Naive thymus-derived CD8-positive, alpha-beta T cell (primary cell): ENCODE results near the gene BNC2. TPM values are rescaled to one million over a fixed set of nuclear protein-coding genes. Genes with fewer than 3 reads are reported as not detected.

Source experiments
- ATAC-seq, 2 donors: fragments of 150-1000 bp; cut with Tn5 transposase in 1 of 2; sonication (Bioruptor Pico), chemical (Tn5 transposase) in 1 of 2; 1 replicate in 1 of 2; 2 replicates in 1 of 2; pipeline ENCODE4 v1.10.0; 2021; ENCODE audit warnings: mild to moderate bottlenecking in 2 of 2, moderate library complexity in 2 of 2
- POLR2A ChIA-PET: fragments of 350-600 bp; sonication (Branson Sonifier 250); formaldehyde crosslinking; loops from one replicate; lab custom pipeline; 2021; ENCODE audit warnings: antibody characterized with exemption; lab: Charles Lee
- DNase-seq, 10 donors: peaks; one replicate each; pipeline versions ENCODE4 v3.0.0 to v3.0.0-alpha.2; 2020 to 2022
- H3K27ac Mint-ChIP-seq, 10 donors: one replicate each; pipeline ENCODE4 v1.8.0; 2020 to 2022; ENCODE audit warnings: mild to moderate bottlenecking in 10 of 10, mixed read lengths in 10 of 10, moderate library complexity in 4 of 10, inconsistent platforms in 1 of 10
- H3K27me3 Mint-ChIP-seq, 5 donors: one replicate each; pipeline ENCODE4 v1.8.0; 2021 to 2022; ENCODE audit warnings: mixed read lengths in 5 of 5
- H3K36me3 Mint-ChIP-seq, 3 donors: one replicate each; pipeline ENCODE4 v1.8.0; 2020 to 2022; ENCODE audit warnings: mixed read lengths in 3 of 3, mild to moderate bottlenecking in 2 of 3, inconsistent platforms in 1 of 3
- H3K4me1 Mint-ChIP-seq, 4 donors: one replicate each; pipeline ENCODE4 v1.8.0; 2021 to 2022; ENCODE audit warnings: mixed read lengths in 4 of 4
- H3K4me3 Mint-ChIP-seq, 10 donors: one replicate each; pipeline ENCODE4 v1.8.0; 2020 to 2022; ENCODE audit warnings: mild to moderate bottlenecking in 10 of 10, mixed read lengths in 10 of 10, moderate library complexity in 6 of 10, inconsistent platforms in 1 of 10
- H3K9me3 Mint-ChIP-seq, 9 donors: one replicate each; pipeline ENCODE4 v1.8.0; 2020 to 2022; ENCODE audit warnings: mixed read lengths in 9 of 9, mild to moderate bottlenecking in 3 of 9, inconsistent platforms in 1 of 9, moderate library complexity in 1 of 9
- polyA plus RNA-seq, 3 donors: library from polyadenylated mRNA; unstranded; fragments of 300-500 nt; fragmentation: Illumina TruSeq; gene quantifications; one replicate each; pipeline ENCODE4 v1.2.3, GENCODE V29; 2021
- total RNA-seq, 8 experiments: library from RNA in 2 of 8; stranded (reverse) in 2 of 8; gene quantifications; one replicate each; pipeline ENCODE4 v1.2.3 and lab custom pipeline; 2021 to 2026

The BNC2 gene
- total and polyA plus RNA-seq, 5 experiments from 2014 or later = not detected

DNA sequence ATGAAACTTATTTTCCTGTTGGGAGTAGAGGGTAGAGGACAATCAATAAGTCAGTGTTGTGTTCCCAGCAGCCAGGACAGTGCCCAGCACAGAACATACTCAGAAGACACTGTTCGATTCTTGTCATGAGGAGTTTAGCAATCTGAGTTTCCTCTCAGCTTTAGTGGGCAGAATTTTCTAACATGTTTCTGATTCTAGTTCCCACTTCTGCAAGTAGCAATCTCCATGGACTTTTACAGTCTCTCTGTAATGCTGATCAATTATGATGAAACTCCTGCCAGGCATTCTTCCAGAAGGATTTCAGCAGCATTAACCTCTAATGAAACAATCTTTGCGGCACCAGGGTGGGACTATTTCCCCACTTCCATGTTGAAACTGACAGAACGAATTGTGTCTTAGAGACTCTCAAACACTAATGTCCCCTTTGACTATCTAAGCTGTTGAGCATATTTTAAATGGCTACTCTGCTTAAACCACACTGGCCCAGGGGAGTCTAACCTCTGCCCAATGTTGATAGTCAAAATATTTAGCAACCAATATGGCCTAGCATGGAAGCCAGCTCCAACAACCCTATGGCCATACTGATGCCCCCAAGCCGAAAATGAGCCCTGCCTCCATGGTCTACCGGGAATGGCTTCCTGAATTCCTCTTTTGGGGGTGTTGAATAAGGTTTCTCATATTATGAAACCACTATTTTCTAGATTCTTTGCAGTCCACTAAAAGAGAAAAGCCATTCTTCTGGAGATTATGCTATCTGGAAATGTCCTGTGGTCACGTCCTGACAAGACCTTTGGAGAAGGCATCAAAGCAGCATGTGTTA, 484.3 kb downstream of the BNC2 start:
- H3K4me3 Mint-ChIP-seq = no peak overlapping the region
- no peak overlapping the region for H3K27ac Mint-ChIP-seq
- no peak for ATAC-seq
- no peaks in the 10 kb centered on the region for H3K36me3 Mint-ChIP-seq
- no peaks in the 10 kb centered on the region for H3K4me1 Mint-ChIP-seq
- H3K27me3 Mint-ChIP-seq = peaks cover 2 to 15% (median 3%) of the 10 kb centered on the region in 5 donors
- peaks cover 0 to 14% (median 4%) of the 10 kb centered on the region in 9 donors for H3K9me3 Mint-ChIP-seq
- POLR2A ChIA-PET = no interaction called here
- DNase-seq = no peak

DNA sequence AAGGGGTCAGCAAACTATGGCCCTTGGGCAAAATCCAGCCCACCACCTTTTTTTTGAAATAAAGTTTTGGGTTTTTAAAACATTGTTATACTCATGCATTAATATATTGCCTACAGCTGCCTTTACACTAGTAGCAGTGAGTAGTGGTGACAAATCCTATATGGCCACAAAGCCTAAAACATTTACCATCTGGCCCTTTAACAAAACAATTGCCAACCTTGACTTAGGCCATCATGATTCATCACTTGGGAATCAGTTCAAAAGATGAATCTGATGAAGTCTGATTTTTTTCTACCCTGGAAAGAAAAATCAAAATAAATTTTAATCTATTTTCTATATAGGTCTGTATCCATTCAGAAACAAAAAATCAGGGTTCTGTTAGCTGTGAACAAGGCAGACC, 484.9 kb downstream of the BNC2 start:
- no peak for DNase-seq
- no peaks in the 10 kb centered on the region for H3K36me3 Mint-ChIP-seq
- H3K4me3 Mint-ChIP-seq = no peak overlapping the region
- no peak for ATAC-seq
- peaks cover 2 to 15% (median 3%) of the 10 kb centered on the region in 5 donors for H3K27me3 Mint-ChIP-seq
- no peak overlapping the region for H3K27ac Mint-ChIP-seq
- no peaks in the 10 kb centered on the region for H3K4me1 Mint-ChIP-seq
- peaks cover 0 to 14% (median 0%) of the 10 kb centered on the region in 9 donors for H3K9me3 Mint-ChIP-seq
- POLR2A ChIA-PET = no interaction called here

DNA sequence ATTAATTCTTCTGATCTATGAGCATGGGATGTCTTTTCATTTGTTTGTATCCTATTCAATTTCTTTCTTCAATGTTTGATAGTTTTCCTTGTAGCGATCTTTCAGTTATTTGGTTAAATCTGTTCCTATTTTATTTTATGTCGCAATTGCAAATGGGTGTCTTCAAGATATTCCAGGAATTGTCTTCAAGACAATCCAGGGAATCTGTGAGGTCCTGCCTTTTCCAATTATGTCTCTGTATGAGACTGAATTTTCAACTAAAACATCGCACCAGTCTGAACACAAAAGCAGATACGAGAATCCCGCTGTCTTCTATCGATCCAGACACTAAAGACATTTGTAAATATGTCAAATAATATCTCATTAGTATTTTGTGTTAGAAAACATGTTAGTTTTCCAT, 485.5 kb downstream of the BNC2 start:
- no peak for ATAC-seq
- Mint-ChIP-seq H3K27ac (no peak overlapping the region), H3K4me3 (no peak overlapping the region), H3K27me3 (peaks cover 2 to 15% (median 3%) of the 10 kb centered on the region in 5 donors), H3K4me1 (no peaks in the 10 kb centered on the region), H3K36me3 (no peaks in the 10 kb centered on the region), H3K9me3 (peaks cover 0 to 14% (median 4%) of the 10 kb centered on the region in 9 donors)
- POLR2A ChIA-PET = no interaction called here
- no peak for DNase-seq

DNA sequence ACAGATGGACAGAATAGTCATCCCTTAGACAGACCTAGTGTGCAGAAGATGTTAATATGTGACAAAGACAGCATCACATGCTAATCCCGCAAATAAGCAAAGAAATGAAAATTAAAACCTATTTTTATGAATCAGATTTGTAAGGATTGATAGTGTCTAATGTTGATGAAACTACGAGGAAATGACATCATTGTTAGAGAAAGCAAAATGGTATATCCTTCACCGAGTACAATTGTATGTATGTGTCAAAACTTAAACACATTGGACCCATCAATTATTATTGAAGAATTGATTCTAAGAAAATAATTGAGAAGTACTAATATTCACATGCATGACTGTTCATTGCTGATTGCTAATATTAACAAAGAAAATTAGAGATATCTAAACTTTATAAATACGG, 493.2 kb downstream of the BNC2 start:
- Mint-ChIP-seq H3K36me3 (no peaks in the 10 kb centered on the region), H3K4me1 (no peaks in the 10 kb centered on the region), H3K9me3 (peaks cover 0 to 19% (median 4%) of the 10 kb centered on the region in 9 donors), H3K27me3 (peaks cover 0 to 16% (median 0%) of the 10 kb centered on the region in 5 donors), H3K4me3 (no peak overlapping the region), H3K27ac (no peak overlapping the region)
- POLR2A ChIA-PET = no interaction called here
- ATAC-seq = no peak
- no peak for DNase-seq

DNA sequence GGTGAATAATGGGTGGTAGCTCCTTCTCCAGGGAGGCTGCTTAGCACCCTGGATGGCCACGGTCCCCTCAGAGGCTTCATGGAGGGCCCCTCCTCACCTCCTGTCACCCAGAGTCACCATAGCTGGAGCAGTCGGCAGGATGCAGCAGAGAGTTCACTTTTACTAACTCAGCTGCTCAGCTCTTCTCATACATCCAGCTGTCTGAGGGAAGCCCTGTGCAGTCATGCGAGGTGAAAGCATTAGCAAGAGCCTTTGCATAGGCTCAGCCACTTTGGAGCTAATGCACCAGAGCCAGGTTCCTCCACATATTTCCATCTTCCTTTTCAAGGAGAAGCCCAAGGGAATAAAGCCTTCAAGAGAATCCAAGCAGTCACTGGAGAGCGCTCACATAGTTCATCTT, 499.2 kb downstream of the BNC2 start:
- Mint-ChIP-seq H3K4me1 (peaks cover 0 to under 1% (median 0%) of the 10 kb centered on the region in 4 donors), H3K36me3 (no peaks in the 10 kb centered on the region), H3K9me3 (peaks cover 0 to 13% (median 0%) of the 10 kb centered on the region in 9 donors), H3K27ac (no peak overlapping the region), H3K27me3 (peaks cover 0 to 30% (median 5%) of the 10 kb centered on the region in 5 donors), H3K4me3 (no peak overlapping the region)
- POLR2A ChIA-PET = no interaction called here
- no peak for ATAC-seq
- no peak for DNase-seq

DNA sequence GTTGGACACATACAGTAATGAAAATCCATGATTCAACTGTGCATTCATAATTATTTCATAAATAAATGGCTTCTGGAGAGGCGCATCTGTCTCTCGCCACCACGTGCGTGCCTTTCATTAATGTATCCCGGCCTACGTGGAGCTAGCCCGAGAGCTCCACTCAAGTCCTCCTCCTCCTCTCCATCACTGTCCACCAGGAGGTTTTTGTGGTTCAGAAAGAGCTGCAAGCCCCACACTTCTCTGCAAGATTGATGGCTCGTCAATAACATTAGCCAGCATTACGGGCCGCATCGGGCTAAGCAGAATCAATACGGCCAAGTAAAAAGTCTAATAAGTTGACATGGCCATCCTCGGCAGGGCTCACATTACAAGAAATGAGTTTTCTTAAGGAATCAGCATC, 499.8 kb downstream of the BNC2 start:
- POLR2A ChIA-PET = no interaction called here
- no peak for ATAC-seq
- peaks cover 0 to 35% (median 5%) of the 10 kb centered on the region in 5 donors for H3K27me3 Mint-ChIP-seq
- H3K4me1 Mint-ChIP-seq = peaks cover 0 to 2% (median 0%) of the 10 kb centered on the region in 4 donors
- H3K9me3 Mint-ChIP-seq = peaks cover 0 to 15% (median 0%) of the 10 kb centered on the region in 9 donors
- no peak overlapping the region for H3K4me3 Mint-ChIP-seq
- H3K36me3 Mint-ChIP-seq = no peaks in the 10 kb centered on the region
- no peak overlapping the region for H3K27ac Mint-ChIP-seq
- no peak for DNase-seq

DNA sequence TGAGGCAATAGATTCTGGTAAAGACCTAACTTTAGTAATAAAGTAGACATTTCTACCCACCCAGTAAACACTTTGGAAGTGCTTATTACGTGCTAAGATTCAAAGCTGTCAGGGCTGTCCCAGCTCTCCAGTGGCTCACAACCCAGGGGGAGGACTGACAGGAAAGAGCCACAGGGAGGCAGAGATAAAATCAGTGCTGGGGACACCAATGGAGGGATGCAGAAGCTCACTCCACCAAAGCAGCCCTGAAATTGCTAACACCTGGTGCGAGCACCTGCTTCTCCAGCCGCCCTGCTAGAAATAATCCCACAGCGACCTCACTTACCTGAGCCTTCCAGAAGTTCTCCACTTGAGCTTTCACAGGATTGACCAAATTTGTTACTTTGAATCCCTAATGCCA, 501.0 kb downstream of the BNC2 start:
- peaks cover 0 to 15% (median 0%) of the 10 kb centered on the region in 9 donors for H3K9me3 Mint-ChIP-seq
- ATAC-seq = no peak
- peaks cover 0 to 2% (median 0%) of the 10 kb centered on the region in 4 donors for H3K4me1 Mint-ChIP-seq
- no peaks in the 10 kb centered on the region for H3K36me3 Mint-ChIP-seq
- peaks cover 0 to 35% (median 5%) of the 10 kb centered on the region in 5 donors for H3K27me3 Mint-ChIP-seq
- POLR2A ChIA-PET = no interaction called here
- no peak overlapping the region for H3K27ac Mint-ChIP-seq
- DNase-seq = no peak
- no peak overlapping the region for H3K4me3 Mint-ChIP-seq

DNA sequence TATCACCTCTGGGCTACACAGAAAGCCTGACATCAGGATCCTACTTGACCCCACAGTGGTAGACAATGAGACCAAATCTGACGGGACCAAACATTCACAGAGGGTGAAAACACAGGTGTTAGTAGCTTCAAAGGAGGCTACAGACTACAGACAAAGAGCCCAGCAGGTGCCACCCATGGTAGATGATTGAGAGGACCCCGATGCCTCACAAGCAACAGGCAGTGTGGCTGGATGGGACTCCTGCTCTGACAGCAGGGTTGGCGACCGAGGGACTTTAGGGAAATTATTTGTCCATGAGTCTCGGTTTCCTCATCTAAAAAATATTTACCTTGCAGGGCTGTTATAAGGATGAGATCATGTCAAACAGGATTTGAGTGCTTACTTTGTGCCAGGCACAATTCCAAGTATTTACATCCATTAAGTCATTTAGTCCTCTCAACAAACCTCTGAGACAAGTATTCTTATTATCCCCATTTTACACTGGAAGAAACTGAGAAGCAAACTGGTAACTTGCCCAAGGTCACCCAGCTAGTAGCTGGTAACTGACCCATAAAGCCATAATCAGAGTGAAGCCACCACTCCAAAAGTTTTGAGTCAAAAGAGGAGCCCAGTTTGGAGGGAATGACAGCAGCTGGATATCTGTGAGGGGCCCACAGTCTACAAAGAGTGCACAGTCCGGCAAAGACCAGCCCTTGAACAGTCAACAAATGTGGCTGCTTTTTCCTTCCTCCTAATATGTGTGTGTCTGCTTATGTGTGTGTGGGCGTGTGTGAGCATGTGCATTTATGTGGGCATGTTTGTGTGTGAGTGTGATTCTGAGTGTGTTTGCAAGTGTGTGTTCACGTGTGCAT, 502.0 kb downstream of the BNC2 start:
- peaks cover 0 to 2% (median 0%) of the 10 kb centered on the region in 4 donors for H3K4me1 Mint-ChIP-seq
- POLR2A ChIA-PET = no interaction called here
- no peak overlapping the region for H3K27ac Mint-ChIP-seq
- DNase-seq (no peak), ATAC-seq (no peak)
- H3K27me3 Mint-ChIP-seq = peaks cover 0 to 31% (median 5%) of the 10 kb centered on the region in 5 donors
- H3K9me3 Mint-ChIP-seq = peaks cover 0 to 15% (median 0%) of the 10 kb centered on the region in 9 donors
- no peak overlapping the region for H3K4me3 Mint-ChIP-seq
- no peaks in the 10 kb centered on the region for H3K36me3 Mint-ChIP-seq

DNA sequence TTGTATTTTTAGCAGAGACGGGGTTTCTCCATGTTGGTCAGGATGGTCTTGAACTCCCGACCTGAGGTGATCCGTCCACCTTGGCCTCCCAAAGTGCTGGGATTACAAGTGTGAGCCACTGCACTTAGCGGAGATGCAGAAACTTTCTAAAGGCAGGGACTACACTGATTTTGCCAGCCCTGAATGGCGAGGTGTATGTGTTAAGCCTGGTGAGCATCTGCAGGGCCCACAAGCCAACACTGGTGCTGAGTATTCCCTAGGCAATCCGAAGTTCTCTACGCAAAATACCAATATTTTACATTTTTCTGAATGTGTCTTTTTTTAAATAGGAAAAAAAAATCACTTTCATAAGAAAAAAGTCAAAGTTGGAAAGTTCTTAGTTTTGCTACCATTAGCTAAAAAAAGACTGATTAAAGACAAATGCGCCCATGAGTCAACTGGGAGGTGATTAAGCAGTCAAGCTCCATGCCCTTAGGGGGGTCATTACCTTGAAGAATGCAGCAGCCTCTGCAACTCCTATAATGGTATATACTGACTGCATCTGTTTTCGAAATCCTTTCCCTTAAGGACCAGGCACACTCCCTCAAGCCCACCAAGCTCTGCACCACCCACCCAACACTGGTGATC, 502.8 kb downstream of the BNC2 start:
- peaks cover 0 to 2% (median 0%) of the 10 kb centered on the region in 4 donors for H3K4me1 Mint-ChIP-seq
- H3K36me3 Mint-ChIP-seq = no peaks in the 10 kb centered on the region
- no peak for DNase-seq
- H3K27me3 Mint-ChIP-seq = peaks cover 0 to 27% (median 5%) of the 10 kb centered on the region in 5 donors
- no peak overlapping the region for H3K27ac Mint-ChIP-seq
- no peak for ATAC-seq
- peaks cover 0 to 15% (median 0%) of the 10 kb centered on the region in 9 donors for H3K9me3 Mint-ChIP-seq
- POLR2A ChIA-PET = no interaction called here
- no peak overlapping the region for H3K4me3 Mint-ChIP-seq

DNA sequence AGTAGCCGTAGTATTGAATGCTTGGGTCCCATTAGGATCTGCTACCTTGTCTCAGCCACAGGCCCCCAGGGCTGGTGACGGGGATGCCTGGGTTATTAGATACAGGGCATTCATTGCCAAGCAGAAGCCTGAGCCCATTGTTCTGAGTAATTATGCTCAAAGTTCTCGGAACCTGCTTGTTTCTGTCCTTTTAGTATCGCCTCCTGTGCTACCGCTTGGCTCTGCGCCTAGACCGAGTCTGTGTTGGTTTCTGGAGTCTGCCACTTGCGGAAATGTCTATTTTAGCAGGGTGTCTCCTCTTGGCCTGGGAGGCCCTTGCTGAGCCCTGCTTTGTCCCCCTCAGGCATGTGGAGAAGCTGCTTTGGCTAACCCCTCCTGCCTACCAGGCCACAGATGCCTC, 506.1 kb downstream of the BNC2 start:
- H3K4me3 Mint-ChIP-seq = no peak overlapping the region
- POLR2A ChIA-PET = no interaction called here
- H3K4me1 Mint-ChIP-seq = peaks cover 0 to 2% (median 0%) of the 10 kb centered on the region in 4 donors
- H3K9me3 Mint-ChIP-seq = peaks cover 0 to 11% (median 0%) of the 10 kb centered on the region in 9 donors
- H3K36me3 Mint-ChIP-seq = no peaks in the 10 kb centered on the region
- ATAC-seq = no peak
- H3K27me3 Mint-ChIP-seq = peaks cover 0 to 16% (median 0%) of the 10 kb centered on the region in 5 donors
- no peak for DNase-seq
- H3K27ac Mint-ChIP-seq = no peak overlapping the region

DNA sequence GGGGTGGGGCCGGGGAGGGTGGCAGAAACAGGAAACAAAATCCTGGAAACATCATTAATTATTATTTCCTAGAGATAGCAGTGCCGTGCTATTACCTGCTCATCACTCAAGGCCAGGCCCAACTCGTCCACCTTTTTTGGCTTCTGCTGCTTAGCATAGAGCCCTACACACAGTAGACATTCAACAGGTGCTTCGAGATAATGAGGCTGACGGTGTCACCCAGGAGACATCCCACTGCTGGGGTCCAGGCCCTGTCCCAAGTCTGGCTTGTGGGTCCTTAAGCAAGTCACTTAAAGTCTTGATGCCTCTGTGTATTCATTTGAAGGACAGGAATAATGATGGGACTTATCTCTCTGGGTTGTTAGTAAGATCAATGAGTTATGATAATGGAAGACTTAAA, 506.6 kb downstream of the BNC2 start:
- POLR2A ChIA-PET = no interaction called here
- Mint-ChIP-seq H3K27ac (no peak overlapping the region), H3K9me3 (peaks cover 0 to 14% (median 0%) of the 10 kb centered on the region in 9 donors), H3K27me3 (peaks cover 0 to 15% (median 0%) of the 10 kb centered on the region in 5 donors), H3K36me3 (no peaks in the 10 kb centered on the region), H3K4me1 (peaks cover 0 to 2% (median 0%) of the 10 kb centered on the region in 4 donors), H3K4me3 (no peak overlapping the region)
- DNase-seq (no peak), ATAC-seq (no peak)

DNA sequence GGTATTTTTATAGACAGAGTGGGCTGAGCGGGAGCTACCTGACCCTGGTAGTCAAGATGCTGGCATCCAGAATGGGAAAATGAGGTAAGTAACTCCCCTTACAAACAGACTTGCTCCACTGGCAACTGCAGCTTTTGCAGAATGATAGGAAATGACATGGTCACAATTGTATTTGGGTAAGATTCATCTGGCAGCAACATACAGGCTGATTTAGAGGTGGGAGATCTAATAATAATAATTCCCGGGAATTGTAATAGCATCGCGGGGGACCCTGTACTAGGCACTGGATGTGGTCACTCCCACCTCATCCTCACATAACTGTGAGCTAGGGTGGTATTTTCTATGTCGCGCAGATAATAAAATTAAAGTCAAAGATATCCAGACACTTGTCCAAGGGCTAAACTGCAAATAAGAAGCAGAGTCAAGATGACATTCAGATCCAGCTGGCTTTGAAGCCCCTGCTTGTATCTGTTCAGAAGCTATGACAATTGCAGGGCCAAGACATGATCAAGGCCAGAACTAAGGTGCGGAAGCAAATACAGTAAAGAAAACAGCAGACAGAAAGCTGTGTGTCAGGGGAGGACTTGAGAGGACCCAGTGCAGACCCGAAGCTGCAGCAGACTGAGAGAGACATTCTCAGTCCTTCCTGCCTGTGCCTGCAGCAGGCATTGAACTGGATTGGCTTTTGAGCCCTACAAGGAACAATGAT, 507.2 kb downstream of the BNC2 start:
- ATAC-seq = no peak
- Mint-ChIP-seq H3K27me3 (peaks cover 0 to 12% (median 0%) of the 10 kb centered on the region in 5 donors), H3K4me3 (no peak overlapping the region), H3K27ac (no peak overlapping the region), H3K9me3 (peaks cover 0 to 14% (median 0%) of the 10 kb centered on the region in 9 donors), H3K36me3 (no peaks in the 10 kb centered on the region), H3K4me1 (peaks cover 0 to 2% (median 0%) of the 10 kb centered on the region in 4 donors)
- DNase-seq = no peak
- POLR2A ChIA-PET = no interaction called here
